ENCODE results near the gene MCM6. TPM values are rescaled to one million over a fixed set of nuclear protein-coding genes. Genes with fewer than 3 reads are reported as not detected.

MCM6 gene
- total RNA-seq, 1 experiment from 2014 or later: 39.9 TPM

- H3K9me2 ChIP-seq (replicated peaks; ENCODE audit: low read length): no peaks in the 10 kb centered on the region
- no peaks in the 10 kb centered on the region for H3K79me2 ChIP-seq (ENCODE audit: low read length)
- no peaks in the 10 kb centered on the region for H3K9me3 ChIP-seq (ENCODE audit: low read length)
- H3K4me3 ChIP-seq (ENCODE audit: low read length): no peak overlapping the region
- POLR2A ChIA-PET (ENCODE audit: unreplicated experiment): no interaction called here
- H2AFZ ChIP-seq (ENCODE audit: low read length): no peak overlapping the region
- BruUV-seq (replicated peaks): no TSS peak
- DNase-seq (no peak), ATAC-seq (no peak)
- H3K4me2 ChIP-seq (ENCODE audit: low read length): no peak overlapping the region
- no peak overlapping the region for H3K9ac ChIP-seq (ENCODE audit: low read length)
- CTCF ChIA-PET: no interaction called here
- no peaks in the 10 kb centered on the region for H3K27me3 ChIP-seq (ENCODE audit: low read length)
- TF ChIP-seq EZH2 (IDR thresholded peaks at IDR 0.05; ENCODE audit: low read length, unreplicated experiment) (no peak), EZH2phosphoT487 (IDR thresholded peaks at IDR 0.05; ENCODE audit: borderline replicate concordance, low read length) (no peak)
- TF ChIP-seq, protein P1, sequence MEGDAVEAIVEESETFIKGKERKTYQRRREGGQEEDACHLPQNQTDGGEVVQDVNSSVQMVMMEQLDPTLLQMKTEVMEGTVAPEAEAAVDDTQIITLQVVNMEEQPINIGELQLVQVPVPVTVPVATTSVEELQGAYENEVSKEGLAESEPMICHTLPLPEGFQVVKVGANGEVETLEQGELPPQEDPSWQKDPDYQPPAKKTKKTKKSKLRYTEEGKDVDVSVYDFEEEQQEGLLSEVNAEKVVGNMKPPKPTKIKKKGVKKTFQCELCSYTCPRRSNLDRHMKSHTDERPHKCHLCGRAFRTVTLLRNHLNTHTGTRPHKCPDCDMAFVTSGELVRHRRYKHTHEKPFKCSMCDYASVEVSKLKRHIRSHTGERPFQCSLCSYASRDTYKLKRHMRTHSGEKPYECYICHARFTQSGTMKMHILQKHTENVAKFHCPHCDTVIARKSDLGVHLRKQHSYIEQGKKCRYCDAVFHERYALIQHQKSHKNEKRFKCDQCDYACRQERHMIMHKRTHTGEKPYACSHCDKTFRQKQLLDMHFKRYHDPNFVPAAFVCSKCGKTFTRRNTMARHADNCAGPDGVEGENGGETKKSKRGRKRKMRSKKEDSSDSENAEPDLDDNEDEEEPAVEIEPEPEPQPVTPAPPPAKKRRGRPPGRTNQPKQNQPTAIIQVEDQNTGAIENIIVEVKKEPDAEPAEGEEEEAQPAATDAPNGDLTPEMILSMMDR (conservative IDR thresholded peaks at IDR 0.05; ENCODE audit: low read depth, low read length): no peak
- H3F3A ChIP-seq (ENCODE audit: low read length, unreplicated experiment): no peaks in the 10 kb centered on the region
- H3K27ac ChIP-seq (ENCODE audit: low read length): no peak overlapping the region
- intact Hi-C loops (cut with micrococcal nuclease): no loop called here
- H3K36me3 ChIP-seq (ENCODE audit: low read depth, low read length): no peaks in the 10 kb centered on the region
- no peaks in the 10 kb centered on the region for H3K4me1 ChIP-seq (ENCODE audit: insufficient read depth, low read length)
- H4K20me1 ChIP-seq (ENCODE audit: low read length): no peaks in the 10 kb centered on the region
These were observed 50.6 kb downstream of the MCM6 start for GRCh38 chr2:135825550-135826176.

GRCh38 chr2:135825131-135825530 lies 51.1 kb downstream of the MCM6 start:
- Histone ChIP-seq H2AFZ (ENCODE audit: low read length) (no peak overlapping the region), H3K9me2 (replicated peaks; ENCODE audit: low read length) (no peaks in the 10 kb centered on the region), H4K20me1 (ENCODE audit: low read length) (no peaks in the 10 kb centered on the region), H3K79me2 (ENCODE audit: low read length) (no peaks in the 10 kb centered on the region), H3K9me3 (ENCODE audit: low read length) (no peaks in the 10 kb centered on the region), H3K4me2 (ENCODE audit: low read length) (no peak overlapping the region), H3K9ac (ENCODE audit: low read length) (no peak overlapping the region), H3K4me3 (ENCODE audit: low read length) (no peak overlapping the region), H3F3A (ENCODE audit: low read length, unreplicated experiment) (no peaks in the 10 kb centered on the region), H3K4me1 (ENCODE audit: insufficient read depth, low read length) (no peaks in the 10 kb centered on the region), H3K27ac (ENCODE audit: low read length) (no peak overlapping the region), H3K36me3 (ENCODE audit: low read depth, low read length) (no peaks in the 10 kb centered on the region), H3K27me3 (ENCODE audit: low read length) (no peaks in the 10 kb centered on the region)
- CTCF ChIA-PET: no interaction called here
- DNase-seq (no peak), ATAC-seq (no peak)
- BruUV-seq (replicated peaks): no TSS peak
- intact Hi-C loops (cut with micrococcal nuclease): no loop called here
- POLR2A ChIA-PET (ENCODE audit: unreplicated experiment): interaction anchor here (0.6 to 0.7 kb wide), 2 partner anchors 13 to 467 kb away, joined by 4 to 5 read pairs; no protein-coding TSS in a partner anchor
- TF ChIP-seq, protein P1 (conservative IDR thresholded peaks at IDR 0.05; ENCODE audit: low read depth, low read length): no peak
- TF ChIP-seq EZH2phosphoT487 (IDR thresholded peaks at IDR 0.05; ENCODE audit: borderline replicate concordance, low read length): no peak
- TF ChIP-seq EZH2 (IDR thresholded peaks at IDR 0.05; ENCODE audit: low read length, unreplicated experiment): no peak

- DNase-seq (no peak), ATAC-seq (no peak)
- no peak for TF ChIP-seq EZH2 (IDR thresholded peaks at IDR 0.05; ENCODE audit: low read length, unreplicated experiment)
- TF ChIP-seq, protein P1 (conservative IDR thresholded peaks at IDR 0.05; ENCODE audit: low read depth, low read length): no peak
- TF ChIP-seq EZH2phosphoT487 (IDR thresholded peaks at IDR 0.05; ENCODE audit: borderline replicate concordance, low read length): no peak
- H3K27me3 ChIP-seq (ENCODE audit: low read length): no peaks in the 10 kb centered on the region
- H3K9ac ChIP-seq (ENCODE audit: low read length): no peak overlapping the region
- intact Hi-C loops (cut with micrococcal nuclease): no loop called here
- no peaks in the 10 kb centered on the region for H3K4me1 ChIP-seq (ENCODE audit: insufficient read depth, low read length)
- BruUV-seq (replicated peaks): no TSS peak
- no peak overlapping the region for H3K4me3 ChIP-seq (ENCODE audit: low read length)
- H3K9me3 ChIP-seq (ENCODE audit: low read length): no peaks in the 10 kb centered on the region
- H3K27ac ChIP-seq (ENCODE audit: low read length): no peak overlapping the region
- ChIA-PET CTCF (no interaction called here), POLR2A (ENCODE audit: unreplicated experiment) (no interaction called here)
- H4K20me1 ChIP-seq (ENCODE audit: low read length): no peaks in the 10 kb centered on the region
- no peaks in the 10 kb centered on the region for H3K36me3 ChIP-seq (ENCODE audit: low read depth, low read length)
- no peak overlapping the region for H3K4me2 ChIP-seq (ENCODE audit: low read length)
- no peaks in the 10 kb centered on the region for H3K79me2 ChIP-seq (ENCODE audit: low read length)
- no peaks in the 10 kb centered on the region for H3K9me2 ChIP-seq (replicated peaks; ENCODE audit: low read length)
- no peak overlapping the region for H2AFZ ChIP-seq (ENCODE audit: low read length)
- no peaks in the 10 kb centered on the region for H3F3A ChIP-seq (ENCODE audit: low read length, unreplicated experiment)
These were observed 53.4 kb downstream of the MCM6 start for GRCh38 chr2:135822855-135823254.

All from PC-3 (cell line).